Measurements from ENCODE around the gene GUCY1A2.

DNA sequence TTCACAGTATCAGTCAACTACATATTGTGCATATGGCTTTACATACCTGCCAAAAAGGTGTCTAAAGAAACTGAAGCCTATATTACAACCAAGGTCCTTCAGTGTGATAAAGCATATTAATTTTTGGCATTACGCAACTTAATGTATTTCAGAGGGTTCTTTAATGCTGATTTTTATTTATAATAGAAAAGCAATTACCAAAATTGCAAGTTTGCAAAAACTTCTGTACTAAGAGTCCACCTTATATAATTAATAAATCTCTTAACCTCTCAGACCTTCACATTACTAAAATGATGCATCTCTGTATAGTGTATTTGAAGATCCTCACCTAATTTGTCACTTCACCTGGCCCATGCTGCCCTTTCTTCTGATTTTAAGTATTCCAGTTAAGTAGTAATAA lies 128.6 kb downstream of the GUCY1A2 start:
- TF ChIP-seq, protein P1, sequence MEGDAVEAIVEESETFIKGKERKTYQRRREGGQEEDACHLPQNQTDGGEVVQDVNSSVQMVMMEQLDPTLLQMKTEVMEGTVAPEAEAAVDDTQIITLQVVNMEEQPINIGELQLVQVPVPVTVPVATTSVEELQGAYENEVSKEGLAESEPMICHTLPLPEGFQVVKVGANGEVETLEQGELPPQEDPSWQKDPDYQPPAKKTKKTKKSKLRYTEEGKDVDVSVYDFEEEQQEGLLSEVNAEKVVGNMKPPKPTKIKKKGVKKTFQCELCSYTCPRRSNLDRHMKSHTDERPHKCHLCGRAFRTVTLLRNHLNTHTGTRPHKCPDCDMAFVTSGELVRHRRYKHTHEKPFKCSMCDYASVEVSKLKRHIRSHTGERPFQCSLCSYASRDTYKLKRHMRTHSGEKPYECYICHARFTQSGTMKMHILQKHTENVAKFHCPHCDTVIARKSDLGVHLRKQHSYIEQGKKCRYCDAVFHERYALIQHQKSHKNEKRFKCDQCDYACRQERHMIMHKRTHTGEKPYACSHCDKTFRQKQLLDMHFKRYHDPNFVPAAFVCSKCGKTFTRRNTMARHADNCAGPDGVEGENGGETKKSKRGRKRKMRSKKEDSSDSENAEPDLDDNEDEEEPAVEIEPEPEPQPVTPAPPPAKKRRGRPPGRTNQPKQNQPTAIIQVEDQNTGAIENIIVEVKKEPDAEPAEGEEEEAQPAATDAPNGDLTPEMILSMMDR (IDR thresholded peaks at IDR 0.05): no peak
- no peak for TF ChIP-seq POLR2A (IDR thresholded peaks at IDR 0.05)
